ENCODE results near the gene ZNF277.
"Not testable (repeated sequence)": the region's sequence is repeated elsewhere in the genome, so short reads cannot be mapped to it uniquely, and the experiment has no call there.

The ZNF277 gene

GRCh38 chr7:112307506-112307905 lies 101.0 kb downstream of the ZNF277 start:
- H4K91ac ChIP-seq (ENCODE audit: low read depth, low read length, poor library complexity), result no peak overlapping the region
- no peak overlapping the region for H3K4me3 ChIP-seq (ENCODE audit: low read length in 2 of 2)
- no CpG with 5 or more reads among the region's 3 CpGs for WGBS, 2 donors (ENCODE audit: extremely low coverage in 2 of 2, insufficient read length in 2 of 2, insufficient replicate concordance in 1 of 2)
- no peak overlapping the region for H2AK5ac ChIP-seq (ENCODE audit: low read depth, low read length)
- H3K27ac ChIP-seq (replicated peaks; ENCODE audit: low read length), result no peak overlapping the region
- no peak overlapping the region for H3K9ac ChIP-seq (ENCODE audit: low read depth, low read length, poor library complexity)
- no peak overlapping the region for H2BK15ac ChIP-seq (ENCODE audit: low read length)
- H3K36me3 ChIP-seq (replicated peaks in 1 of 2; ENCODE audit: control insufficient read depth in 2 of 2, insufficient read depth in 2 of 2, low read length in 2 of 2), result peaks cover 0 to 4% of the 10 kb centered on the region in 2 donors
- H3K4me1 ChIP-seq (ENCODE audit: control insufficient read depth in 2 of 2, insufficient read depth in 1 of 2, low read depth in 1 of 2, low read length in 2 of 2), result no peaks in the 10 kb centered on the region
- H3K14ac ChIP-seq (ENCODE audit: low read length), result no peak overlapping the region
- no peak overlapping the region for H2AFZ ChIP-seq (ENCODE audit: low read length)
- H2BK5ac ChIP-seq (ENCODE audit: low read length), result no peak overlapping the region
- H3K4ac ChIP-seq (ENCODE audit: low read length), result no peak overlapping the region
- H3K79me1 ChIP-seq (ENCODE audit: low read depth, low read length), result no peaks in the 10 kb centered on the region
- H3K4me2 ChIP-seq (ENCODE audit: insufficient read depth, low read length, poor library complexity, severe bottlenecking), result no peak overlapping the region
- H4K8ac ChIP-seq (ENCODE audit: low read depth, low read length), result no peak overlapping the region
- DNase-seq (ENCODE audit: low spot score), result no peak
- no peak overlapping the region for H2BK12ac ChIP-seq (ENCODE audit: low read length)
- peaks cover 6% of the 10 kb centered on the region in 2 donors for H3K9me3 ChIP-seq (replicated peaks in 1 of 2; ENCODE audit: control insufficient read depth in 2 of 2, insufficient read depth in 1 of 2, low read depth in 1 of 2, low read length in 2 of 2)
- no peak overlapping the region for H2BK120ac ChIP-seq (ENCODE audit: low read depth, low read length)
- no peak overlapping the region for H3K18ac ChIP-seq (ENCODE audit: low read length)
- H3K23ac ChIP-seq (ENCODE audit: low read depth, low read length, poor library complexity), result no peak overlapping the region
- no peaks in the 10 kb centered on the region for H3K27me3 ChIP-seq (ENCODE audit: control insufficient read depth in 3 of 3, insufficient read depth in 3 of 3, low read depth in 1 of 3, low read length in 3 of 3)

GRCh38 chr7:112308974-112309373 lies 102.5 kb downstream of the ZNF277 start:
- no peak overlapping the region for H2AK5ac ChIP-seq (ENCODE audit: low read depth, low read length)
- no peak overlapping the region for H2AFZ ChIP-seq (ENCODE audit: low read length)
- H3K36me3 ChIP-seq (replicated peaks in 1 of 2; ENCODE audit: control insufficient read depth in 2 of 2, insufficient read depth in 2 of 2, low read length in 2 of 2), result peaks cover 4% of the 10 kb centered on the region in 2 donors
- H3K23ac ChIP-seq (ENCODE audit: low read depth, low read length, poor library complexity), result no peak overlapping the region
- H3K27ac ChIP-seq (replicated peaks; ENCODE audit: low read length), result no peak overlapping the region
- no peak overlapping the region for H3K4me2 ChIP-seq (ENCODE audit: insufficient read depth, low read length, poor library complexity, severe bottlenecking)
- H2BK12ac ChIP-seq (ENCODE audit: low read length), result no peak overlapping the region
- H3K27me3 ChIP-seq (ENCODE audit: control insufficient read depth in 3 of 3, insufficient read depth in 3 of 3, low read depth in 1 of 3, low read length in 3 of 3), result no peaks in the 10 kb centered on the region
- no peak for DNase-seq (ENCODE audit: low spot score)
- no peak overlapping the region for H3K4ac ChIP-seq (ENCODE audit: low read length)
- no peak overlapping the region for H3K14ac ChIP-seq (ENCODE audit: low read length)
- H3K4me1 ChIP-seq (ENCODE audit: control insufficient read depth in 2 of 2, insufficient read depth in 1 of 2, low read depth in 1 of 2, low read length in 2 of 2), result no peaks in the 10 kb centered on the region
- no peak overlapping the region for H3K4me3 ChIP-seq (ENCODE audit: low read length in 2 of 2)
- H4K8ac ChIP-seq (ENCODE audit: low read depth, low read length), result no peak overlapping the region
- H4K91ac ChIP-seq (ENCODE audit: low read depth, low read length, poor library complexity), result no peak overlapping the region
- H2BK5ac ChIP-seq (ENCODE audit: low read length), result no peak overlapping the region
- peaks cover 6% of the 10 kb centered on the region in 2 donors for H3K9me3 ChIP-seq (replicated peaks in 1 of 2; ENCODE audit: control insufficient read depth in 2 of 2, insufficient read depth in 1 of 2, low read depth in 1 of 2, low read length in 2 of 2)
- H3K79me1 ChIP-seq (ENCODE audit: low read depth, low read length), result no peaks in the 10 kb centered on the region
- no peak overlapping the region for H3K9ac ChIP-seq (ENCODE audit: low read depth, low read length, poor library complexity)
- no CpG with 5 or more reads among the region's 3 CpGs for WGBS, 2 donors (ENCODE audit: extremely low coverage in 2 of 2, insufficient read length in 2 of 2, insufficient replicate concordance in 1 of 2)
- no peak overlapping the region for H2BK15ac ChIP-seq (ENCODE audit: low read length)
- no peak overlapping the region for H2BK120ac ChIP-seq (ENCODE audit: low read depth, low read length)
- no peak overlapping the region for H3K18ac ChIP-seq (ENCODE audit: low read length)

- not testable (repeated sequence) for H2AK5ac ChIP-seq (ENCODE audit: low read depth, low read length); H3K4me3 ChIP-seq (ENCODE audit: low read length in 2 of 2); H3K4ac ChIP-seq (ENCODE audit: low read length); H2BK5ac ChIP-seq (ENCODE audit: low read length); H3K18ac ChIP-seq (ENCODE audit: low read length); DNase-seq (ENCODE audit: low spot score); H4K91ac ChIP-seq (ENCODE audit: low read depth, low read length, poor library complexity); H3K9me3 ChIP-seq (replicated peaks in 1 of 2; ENCODE audit: control insufficient read depth in 2 of 2, insufficient read depth in 1 of 2, low read depth in 1 of 2, low read length in 2 of 2); H3K27ac ChIP-seq (replicated peaks; ENCODE audit: low read length); H3K79me1 ChIP-seq (ENCODE audit: low read depth, low read length); H2AFZ ChIP-seq (ENCODE audit: low read length); H2BK120ac ChIP-seq (ENCODE audit: low read depth, low read length); H3K27me3 ChIP-seq (ENCODE audit: control insufficient read depth in 3 of 3, insufficient read depth in 3 of 3, low read depth in 1 of 3, low read length in 3 of 3); H2BK15ac ChIP-seq (ENCODE audit: low read length); H3K4me1 ChIP-seq (ENCODE audit: control insufficient read depth in 2 of 2, insufficient read depth in 1 of 2, low read depth in 1 of 2, low read length in 2 of 2); H4K8ac ChIP-seq (ENCODE audit: low read depth, low read length); H3K4me2 ChIP-seq (ENCODE audit: insufficient read depth, low read length, poor library complexity, severe bottlenecking); H3K14ac ChIP-seq (ENCODE audit: low read length); H2BK12ac ChIP-seq (ENCODE audit: low read length); H3K9ac ChIP-seq (ENCODE audit: low read depth, low read length, poor library complexity); H3K23ac ChIP-seq (ENCODE audit: low read depth, low read length, poor library complexity)
- H3K36me3 ChIP-seq (replicated peaks in 1 of 2; ENCODE audit: control insufficient read depth in 2 of 2, insufficient read depth in 2 of 2, low read length in 2 of 2), result peaks cover 4 to 19% of the 10 kb centered on the region in 2 donors
- WGBS, 2 donors (ENCODE audit: extremely low coverage in 2 of 2, insufficient read length in 2 of 2, insufficient replicate concordance in 1 of 2), result no CpG with 5 or more reads among the region's 2 CpGs
These were observed 110.3 kb downstream of the ZNF277 start for GRCh38 chr7:112316803-112317202.

DNA sequence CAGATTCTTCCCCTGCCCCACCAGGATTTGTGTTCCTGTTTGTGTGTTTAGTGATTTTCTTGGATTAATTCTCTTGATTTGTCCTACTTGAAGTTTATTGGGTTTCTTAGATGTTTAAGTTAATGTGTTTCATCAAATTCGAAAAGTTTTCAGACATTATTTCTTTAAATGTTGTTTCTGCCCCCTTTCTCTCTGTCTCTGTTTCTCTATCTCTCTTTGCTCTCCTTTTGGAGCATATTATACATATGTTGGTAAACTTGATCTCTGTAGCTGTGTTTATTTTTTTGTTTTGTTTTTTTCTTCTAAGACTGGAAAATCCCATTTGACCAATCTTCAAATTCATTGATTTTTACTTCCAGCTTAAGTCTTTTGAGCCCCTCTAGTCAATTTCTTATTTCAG lies 115.6 kb downstream of the ZNF277 start:
- no peak overlapping the region for H3K4me3 ChIP-seq (ENCODE audit: low read length in 2 of 2)
- no peak overlapping the region for H2BK5ac ChIP-seq (ENCODE audit: low read length)
- H3K36me3 ChIP-seq (replicated peaks in 1 of 2; ENCODE audit: control insufficient read depth in 2 of 2, insufficient read depth in 2 of 2, low read length in 2 of 2), result peaks cover 0 to 36% of the 10 kb centered on the region in 2 donors
- DNase-seq (ENCODE audit: low spot score), result no peak
- no peak overlapping the region for H2AK5ac ChIP-seq (ENCODE audit: low read depth, low read length)
- H3K4me2 ChIP-seq (ENCODE audit: insufficient read depth, low read length, poor library complexity, severe bottlenecking), result no peak overlapping the region
- no peaks in the 10 kb centered on the region for H3K4me1 ChIP-seq (ENCODE audit: control insufficient read depth in 2 of 2, insufficient read depth in 1 of 2, low read depth in 1 of 2, low read length in 2 of 2)
- H3K4ac ChIP-seq (ENCODE audit: low read length), result no peak overlapping the region
- no peak overlapping the region for H3K18ac ChIP-seq (ENCODE audit: low read length)
- H3K23ac ChIP-seq (ENCODE audit: low read depth, low read length, poor library complexity), result no peak overlapping the region
- H4K91ac ChIP-seq (ENCODE audit: low read depth, low read length, poor library complexity), result no peak overlapping the region
- peaks cover 3 to 24% of the 10 kb centered on the region in 2 donors for H3K9me3 ChIP-seq (replicated peaks in 1 of 2; ENCODE audit: control insufficient read depth in 2 of 2, insufficient read depth in 1 of 2, low read depth in 1 of 2, low read length in 2 of 2)
- H3K27me3 ChIP-seq (ENCODE audit: control insufficient read depth in 3 of 3, insufficient read depth in 3 of 3, low read depth in 1 of 3, low read length in 3 of 3), result no peaks in the 10 kb centered on the region
- no peaks in the 10 kb centered on the region for H3K79me1 ChIP-seq (ENCODE audit: low read depth, low read length)
- H3K27ac ChIP-seq (replicated peaks; ENCODE audit: low read length), result no peak overlapping the region
- no peak overlapping the region for H2AFZ ChIP-seq (ENCODE audit: low read length)
- no peak overlapping the region for H2BK12ac ChIP-seq (ENCODE audit: low read length)
- H4K8ac ChIP-seq (ENCODE audit: low read depth, low read length), result no peak overlapping the region
- H3K9ac ChIP-seq (ENCODE audit: low read depth, low read length, poor library complexity), result no peak overlapping the region
- no peak overlapping the region for H2BK120ac ChIP-seq (ENCODE audit: low read depth, low read length)
- H2BK15ac ChIP-seq (ENCODE audit: low read length), result no peak overlapping the region
- WGBS, 2 donors (ENCODE audit: extremely low coverage in 2 of 2, insufficient read length in 2 of 2, insufficient replicate concordance in 1 of 2), result no CpG with 5 or more reads among the region's 1 CpG
- no peak overlapping the region for H3K14ac ChIP-seq (ENCODE audit: low read length)

Data from neuronal stem cell (in vitro differentiated cells).